Hypothalamus (tissue), 51 donors: ENCODE data around the gene TOLLIP.

Experiments used
- DNase-seq, 51 donors: peaks; one replicate each; lab custom pipeline; 2025; lab: John Stamatoyannopoulos, UW

The TOLLIP gene

GRCh38 chr11:1300569-1301187, 8.8 kb downstream of the TOLLIP start:
- no peak for DNase-seq

- no peak for DNase-seq
Measured at GRCh38 chr11:1300121-1300520, 9.3 kb downstream of the TOLLIP start.

GRCh38 chr11:1299621-1300020, 9.8 kb downstream of the TOLLIP start:
- peak in 1 of 51 donors; percentile 75 for DNase-seq

- DNase-seq, result peak in 26 of 51 donors; percentile 18 to 75 (median 54)
Measured at GRCh38 chr11:1298695-1299492, 10.5 kb downstream of the TOLLIP start.

GRCh38 chr11:1297576-1298473, 11.6 kb downstream of the TOLLIP start:
- DNase-seq, result no peak

GRCh38 chr11:1297011-1297575, 12.3 kb downstream of the TOLLIP start:
- DNase-seq, result no peak

- DNase-seq, result no peak
Measured at GRCh38 chr11:1296287-1296686, 13.1 kb downstream of the TOLLIP start.

- no peak for DNase-seq
Measured at GRCh38 chr11:1295591-1295990, 13.8 kb downstream of the TOLLIP start.

GRCh38 chr11:1295086-1295485, 14.3 kb downstream of the TOLLIP start:
- no peak for DNase-seq

- DNase-seq, result peak in 5 of 51 donors; percentile 24 to 38 (median 26)
Measured at GRCh38 chr11:1293619-1294015, 15.8 kb downstream of the TOLLIP start.

- DNase-seq, result no peak
Measured at GRCh38 chr11:1292644-1293618, 16.5 kb downstream of the TOLLIP start.

GRCh38 chr11:1292018-1292643, 17.3 kb downstream of the TOLLIP start:
- no peak for DNase-seq

- no peak for DNase-seq
Measured at GRCh38 chr11:1291295-1292017, 18.0 kb downstream of the TOLLIP start.

- no peak for DNase-seq
Measured at GRCh38 chr11:1290052-1291040, 19.1 kb downstream of the TOLLIP start.

GRCh38 chr11:1289211-1289935, 20.1 kb downstream of the TOLLIP start:
- no peak for DNase-seq

GRCh38 chr11:1288426-1289151, 20.8 kb downstream of the TOLLIP start:
- DNase-seq, result no peak
